ENCODE measurements around the gene TGIF2LX. TPM values are rescaled to one million over a fixed set of nuclear protein-coding genes. Genes with fewer than 3 reads are reported as not detected.
A peak's percentile ranks its signal among the peaks of the same experiment; 100 is the strongest.
"Not testable (repeated sequence)": the region's sequence is repeated elsewhere in the genome, so short reads cannot be mapped to it uniquely, and the experiment has no call there.

The TGIF2LX gene
- polyA plus RNA-seq (2012; ENCODE audit: low read depth, missing spikeins) = not detected

DNA sequence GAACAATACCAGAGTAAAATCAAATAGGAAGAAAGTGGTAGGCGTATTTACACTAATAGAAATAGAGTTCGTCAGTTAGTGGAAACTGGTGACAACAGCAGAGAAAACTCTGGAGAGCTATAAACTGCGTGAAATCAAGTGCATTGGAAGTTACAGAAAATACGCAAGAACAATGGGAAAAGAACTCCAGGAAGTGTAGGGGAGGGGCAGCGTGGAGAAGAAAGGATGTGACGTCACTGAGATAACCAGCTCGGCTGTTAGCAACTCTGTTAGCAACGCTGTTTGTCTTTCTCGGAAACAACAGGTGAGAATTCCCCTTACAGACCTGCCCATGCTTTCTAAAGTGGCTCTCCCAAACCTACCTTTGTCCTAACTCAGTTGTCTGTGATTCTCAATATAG is at the start of gene TGIF2LX:
TGIF2LX (plus strand) TSS at position 244 of the 400 bp plus-strand sequence. CDS start 178 bp downstream, outside the sequence.
- DNase-seq (ENCODE audit: insufficient read length, low spot score); FAIRE-seq: not testable (repeated sequence)

DNA sequence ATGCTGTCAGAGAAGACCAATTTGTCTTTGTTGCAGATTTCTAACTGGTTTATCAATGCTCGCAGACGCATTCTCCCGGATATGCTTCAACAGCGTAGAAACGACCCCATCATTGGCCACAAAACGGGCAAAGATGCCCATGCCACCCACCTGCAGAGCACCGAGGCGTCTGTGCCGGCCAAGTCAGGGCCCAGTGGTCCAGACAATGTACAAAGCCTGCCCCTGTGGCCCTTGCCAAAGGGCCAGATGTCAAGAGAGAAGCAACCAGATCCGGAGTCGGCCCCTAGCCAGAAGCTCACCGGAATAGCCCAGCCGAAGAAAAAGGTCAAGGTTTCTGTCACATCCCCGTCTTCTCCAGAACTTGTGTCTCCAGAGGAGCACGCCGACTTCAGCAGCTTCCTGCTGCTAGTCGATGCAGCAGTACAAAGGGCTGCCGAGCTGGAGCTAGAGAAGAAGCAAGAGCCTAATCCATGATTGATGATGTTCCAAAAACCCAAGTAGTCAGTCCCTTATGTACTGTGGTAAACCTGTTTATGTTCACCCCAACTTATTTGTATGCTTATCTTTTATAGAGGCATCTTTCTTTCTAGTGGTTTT is 728 bp downstream of the TGIF2LX start:
- peak; percentile 41 for FAIRE-seq
- DNase-seq (ENCODE audit: insufficient read length, low spot score) = not testable (repeated sequence)

DNA sequence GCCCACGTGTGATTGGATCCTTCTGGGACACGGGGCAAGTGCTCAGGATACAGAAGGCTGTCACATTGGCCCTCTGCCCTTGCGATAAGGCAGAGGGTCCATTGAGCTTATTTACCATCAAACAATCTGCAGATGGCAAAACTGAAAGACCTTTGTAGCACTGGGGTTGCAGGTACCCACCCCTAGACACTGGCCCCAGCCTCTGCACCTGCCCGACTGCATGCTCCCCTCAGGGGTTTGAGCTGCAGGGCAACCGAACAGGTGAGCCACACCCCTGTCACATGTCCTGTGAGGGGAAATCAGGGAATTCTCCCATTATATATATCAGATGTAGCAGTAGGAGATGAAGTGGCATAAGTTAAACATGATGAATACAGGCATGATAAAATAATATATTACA is 21.4 kb downstream of the TGIF2LX start:
- not testable (repeated sequence) for FAIRE-seq; DNase-seq (ENCODE audit: insufficient read length, low spot score)

DNA sequence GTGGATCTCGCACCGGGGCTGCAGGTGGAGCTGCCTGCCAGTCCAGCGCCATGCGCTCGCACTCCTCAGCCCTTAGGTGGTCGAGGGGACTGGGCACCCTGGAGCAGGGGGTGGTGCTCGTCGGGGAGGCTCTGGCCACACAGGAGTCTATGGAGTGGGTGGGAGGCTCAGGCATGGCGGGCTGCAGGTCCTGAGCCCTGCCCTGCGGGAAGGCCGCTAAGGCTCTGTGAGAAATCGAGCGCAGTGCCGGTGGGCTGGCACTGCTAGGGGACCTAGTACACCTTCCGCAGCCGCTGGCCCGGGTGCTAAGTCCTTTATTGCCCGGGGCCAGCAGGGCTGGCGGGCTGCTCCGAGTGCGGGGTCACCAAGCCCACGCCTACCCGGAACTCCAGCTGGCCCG is 43.9 kb downstream of the TGIF2LX start:
- not testable (repeated sequence) for FAIRE-seq; DNase-seq (ENCODE audit: insufficient read length, low spot score)

All from GM12891 (cell line).